ENCODE results near the gene GPX3.
A peak's percentile ranks its signal among the peaks of the same experiment; 100 is the strongest.

The GPX3 gene

GRCh38 chr5:151014680-151015343 is 5.6 kb upstream of the GPX3 start:
- no peak for DNase-seq

- no peak for DNase-seq
These were observed 4.3 kb upstream of the GPX3 start for GRCh38 chr5:151015974-151016587.

- DNase-seq, result peak; percentile 25 to 30
These were observed 3.7 kb upstream of the GPX3 start for GRCh38 chr5:151016700-151017099.

- no peak for DNase-seq
These were observed 2.5 kb upstream of the GPX3 start for GRCh38 chr5:151017897-151018296.

- no peak for DNase-seq
These were observed 1.5 kb upstream of the GPX3 start for GRCh38 chr5:151018846-151019245.

GRCh38 chr5:151019331-151019730 is 1.1 kb upstream of the GPX3 start:
- no peak for DNase-seq

- no peak for DNase-seq
These were observed 1.4 kb downstream of the GPX3 start for GRCh38 chr5:151021746-151022145.

GRCh38 chr5:151022511-151023018 is 2.2 kb downstream of the GPX3 start:
- DNase-seq, result no peak

- no peak for DNase-seq
These were observed 2.7 kb downstream of the GPX3 start for GRCh38 chr5:151023047-151023615.

GRCh38 chr5:151023651-151024050 is 3.3 kb downstream of the GPX3 start:
- DNase-seq, result no peak

GRCh38 chr5:151024440-151025249 is 4.3 kb downstream of the GPX3 start:
- no peak for DNase-seq

GRCh38 chr5:151025250-151025606 is 4.8 kb downstream of the GPX3 start:
- no peak for DNase-seq

GRCh38 chr5:151026088-151026487 is 5.7 kb downstream of the GPX3 start:
- DNase-seq, result no peak

GRCh38 chr5:151026679-151027078 is 6.3 kb downstream of the GPX3 start:
- no peak for DNase-seq

- DNase-seq, result no peak
These were observed 7.6 kb downstream of the GPX3 start for GRCh38 chr5:151027961-151028479.

- no peak for DNase-seq
These were observed 8.3 kb downstream of the GPX3 start for GRCh38 chr5:151028717-151029116.

- no peak for DNase-seq
These were observed 9.0 kb downstream of the GPX3 start for GRCh38 chr5:151029179-151030055.

- no peak for DNase-seq
These were observed 9.6 kb downstream of the GPX3 start for GRCh38 chr5:151030056-151030336.

GRCh38 chr5:151030379-151030778 is 10.0 kb downstream of the GPX3 start:
- no peak for DNase-seq

GRCh38 chr5:151031554-151031953 is 11.2 kb downstream of the GPX3 start:
- no peak for DNase-seq

GRCh38 chr5:151033217-151033934 is 13.0 kb downstream of the GPX3 start:
- no peak for DNase-seq
